Measurements from ENCODE around the gene CEMIP.
A peak's percentile ranks its signal among the peaks of the same experiment; 100 is the strongest.

CEMIP gene

GRCh38 chr15:80977627-80978036 is 198.5 kb downstream of the CEMIP start:
- no peak for DNase-seq (ENCODE audit: low read depth in 2 of 2)

GRCh38 chr15:80978685-80979329 is 199.6 kb downstream of the CEMIP start:
- no peak for DNase-seq (ENCODE audit: low read depth in 2 of 2)

GRCh38 chr15:80979538-80980200 is 200.5 kb downstream of the CEMIP start:
- DNase-seq (ENCODE audit: low read depth in 2 of 2): no peak

DNA sequence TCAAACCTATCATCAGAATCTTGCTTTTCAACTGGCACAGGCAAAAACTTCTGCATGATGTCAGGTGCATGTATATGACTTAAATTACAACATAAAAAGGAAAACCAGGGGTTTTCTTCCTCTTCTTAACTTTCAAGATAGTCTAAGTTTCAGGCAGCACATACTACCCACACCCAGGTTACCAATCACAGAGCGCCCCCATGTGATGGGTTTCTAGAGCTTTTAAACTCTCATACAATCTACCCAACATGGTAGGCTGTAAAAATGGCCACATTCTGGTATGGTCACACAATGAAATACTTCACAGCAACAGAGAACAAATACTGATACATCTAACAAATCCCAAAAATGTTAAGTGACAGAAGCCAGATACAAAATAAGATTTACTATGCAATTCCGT is 203.0 kb downstream of the CEMIP start:
- no peak for DNase-seq (ENCODE audit: low read depth in 2 of 2)

DNA sequence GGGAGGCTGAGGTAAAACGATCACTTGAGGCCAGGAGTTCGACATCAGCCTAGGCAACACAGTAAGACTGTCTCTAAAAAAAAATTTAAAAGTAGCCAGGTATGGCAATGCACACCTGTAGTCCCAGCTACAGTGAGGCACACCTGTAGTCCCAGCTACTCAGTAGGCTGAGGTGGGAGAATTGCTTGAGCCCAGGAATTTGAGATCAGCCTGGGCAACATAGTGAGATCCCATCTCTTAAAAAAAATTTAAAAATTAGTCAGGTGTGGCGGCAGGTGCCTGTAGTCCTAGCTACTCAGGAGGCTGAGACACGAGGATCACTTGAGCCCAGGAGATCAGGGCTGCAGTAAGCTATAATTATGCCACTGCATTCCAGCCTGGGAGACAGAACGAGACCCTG is 203.7 kb downstream of the CEMIP start:
- DNase-seq (ENCODE audit: low read depth in 2 of 2): no peak

DNA sequence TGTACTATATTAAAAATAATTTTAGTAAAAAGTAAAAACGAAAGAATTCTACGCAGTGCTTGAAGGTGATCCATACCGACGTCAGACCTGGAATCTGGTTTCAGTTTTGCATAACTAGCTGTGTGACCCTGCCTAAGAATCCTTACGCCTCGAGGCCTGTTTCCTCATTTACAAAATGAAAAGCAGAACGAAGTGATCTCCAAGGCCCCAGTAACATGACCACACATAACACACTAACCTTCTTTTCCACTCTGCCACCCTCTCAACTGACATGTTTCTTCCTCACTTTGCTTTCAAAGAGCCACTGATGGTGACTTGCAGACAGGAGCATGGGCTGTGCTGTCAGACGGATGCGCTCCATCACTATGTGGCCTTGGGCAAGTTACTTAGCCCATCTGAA is 205.7 kb downstream of the CEMIP start:
- no peak for DNase-seq (ENCODE audit: low read depth in 2 of 2)

- DNase-seq (ENCODE audit: low read depth in 2 of 2): no peak
These were observed 206.8 kb downstream of the CEMIP start for GRCh38 chr15:80985981-80986380.

DNA sequence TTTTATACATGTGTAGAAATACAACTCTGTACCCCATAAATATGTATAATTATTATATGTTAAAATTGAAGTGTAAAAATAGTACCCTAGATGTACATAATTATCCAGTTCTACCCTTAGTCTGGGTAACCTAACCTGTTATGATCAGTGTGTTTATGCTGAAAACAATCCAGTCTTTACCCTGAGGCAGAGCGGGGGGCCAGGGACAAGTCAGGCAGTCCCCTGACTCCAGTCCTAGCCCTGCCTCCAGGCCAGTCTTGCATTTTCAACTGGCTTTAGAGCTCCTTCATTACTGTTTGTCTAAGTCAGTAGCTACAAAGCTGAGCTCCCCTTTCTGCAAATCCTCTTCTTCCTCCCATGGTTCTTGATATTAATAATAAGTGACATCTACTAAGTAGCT is 207.3 kb downstream of the CEMIP start:
- DNase-seq (ENCODE audit: low read depth in 2 of 2): no peak

- DNase-seq (ENCODE audit: low read depth in 2 of 2): no peak
These were observed 209.1 kb downstream of the CEMIP start for GRCh38 chr15:80988148-80988796.

DNA sequence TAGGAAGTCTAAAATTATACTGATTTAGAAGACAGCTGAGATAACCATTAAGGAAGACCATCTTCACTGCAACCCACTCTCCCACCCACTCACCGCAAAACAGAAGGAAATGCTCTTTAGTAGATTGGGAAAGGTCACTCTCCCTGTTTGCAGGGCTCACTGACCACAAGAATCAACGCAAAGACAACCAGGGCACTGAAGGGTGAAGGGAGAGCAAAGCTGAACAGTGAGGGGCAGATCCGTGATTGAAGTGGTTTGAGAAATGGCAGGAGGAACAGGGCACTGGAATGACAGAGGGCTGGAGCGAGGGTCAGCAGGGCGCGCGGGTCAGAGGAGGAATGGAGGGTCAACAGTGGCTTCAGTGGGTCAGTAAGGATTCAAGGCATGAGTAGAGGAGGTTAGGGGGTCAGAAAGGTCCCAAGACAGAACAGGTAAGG is 209.9 kb downstream of the CEMIP start:
- no peak for DNase-seq (ENCODE audit: low read depth in 2 of 2)

- DNase-seq (ENCODE audit: low read depth in 2 of 2): peak; percentile 96 to 99
These were observed 210.6 kb downstream of the CEMIP start, which contains the start of gene MESD for GRCh38 chr15:80989518-80990478. Gene MESD, minus strand, starts transcription at chr15:80989819. Its CDS starts 28 bp downstream, at chr15:80989791.

DNA sequence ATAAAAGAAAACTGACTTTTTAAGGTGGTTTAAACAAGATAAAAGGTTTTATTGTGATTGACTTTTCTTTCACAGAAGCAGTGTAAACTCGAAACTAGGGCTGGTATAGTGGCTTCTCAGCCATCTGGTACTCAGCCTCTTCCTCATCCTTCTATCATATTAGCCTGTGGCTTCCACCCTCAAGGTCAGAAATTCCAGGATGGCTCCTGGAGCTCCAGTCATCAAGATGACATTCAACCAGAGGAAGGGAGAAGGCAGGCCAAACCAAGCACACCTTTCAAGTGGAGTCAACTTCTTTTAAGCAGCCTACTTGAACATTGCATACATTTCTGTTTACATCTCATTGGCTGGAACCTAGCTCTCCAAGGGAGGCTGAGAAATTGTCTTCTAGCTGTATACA is 211.8 kb downstream of the CEMIP start:
- no peak for DNase-seq (ENCODE audit: low read depth in 2 of 2)

GRCh38 chr15:80991421-80991820 is 212.3 kb downstream of the CEMIP start:
- no peak for DNase-seq (ENCODE audit: low read depth in 2 of 2)

DNA sequence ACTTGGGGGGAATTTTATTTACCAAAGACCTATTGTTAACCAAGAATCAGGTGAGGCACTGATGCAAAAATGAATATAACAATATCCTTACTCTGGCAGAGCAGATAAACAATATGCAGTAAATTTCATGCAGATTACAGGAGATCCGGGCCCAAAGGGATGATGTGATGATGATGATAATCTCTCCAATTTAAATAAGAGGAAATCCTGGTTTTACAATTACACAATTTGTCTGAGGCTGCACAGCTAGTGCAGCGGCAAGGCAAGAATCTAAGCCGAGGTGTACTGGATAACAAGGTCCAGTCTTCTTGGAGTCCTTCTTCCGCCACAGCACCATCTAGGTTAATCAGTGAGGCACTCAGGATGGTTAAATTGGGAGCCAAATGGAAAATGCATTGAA is 212.8 kb downstream of the CEMIP start:
- DNase-seq (ENCODE audit: low read depth in 2 of 2): no peak

- DNase-seq (ENCODE audit: low read depth in 2 of 2): no peak
These were observed 213.3 kb downstream of the CEMIP start for GRCh38 chr15:80992441-80992840.

- no peak for DNase-seq (ENCODE audit: low read depth in 2 of 2)
These were observed 217.1 kb downstream of the CEMIP start for GRCh38 chr15:80996247-80996646.

DNA sequence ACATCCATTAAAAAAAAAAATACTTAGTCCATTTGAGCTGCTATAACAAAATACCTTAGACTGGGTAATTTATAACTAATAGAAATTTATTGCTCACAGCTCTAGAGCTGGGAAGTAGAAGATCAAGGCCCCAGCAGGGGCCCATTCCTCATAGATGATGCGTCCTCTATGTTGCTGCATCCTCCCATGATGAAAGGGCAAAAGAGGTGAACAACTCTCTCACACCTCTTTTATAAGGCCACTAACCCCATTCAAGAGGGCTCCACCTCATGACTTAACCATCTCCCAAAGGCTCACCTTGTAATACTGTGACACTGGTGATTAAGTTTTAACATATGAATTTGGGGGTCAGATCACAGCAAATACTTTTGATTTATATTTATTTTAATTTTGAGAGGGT is 218.5 kb downstream of the CEMIP start:
- no peak for DNase-seq (ENCODE audit: low read depth in 2 of 2)

- no peak for DNase-seq (ENCODE audit: low read depth in 2 of 2)
These were observed 219.1 kb downstream of the CEMIP start for GRCh38 chr15:80998251-80998650.

- no peak for DNase-seq (ENCODE audit: low read depth in 2 of 2)
These were observed 220.5 kb downstream of the CEMIP start for GRCh38 chr15:80999623-81000036.

GRCh38 chr15:81000144-81000623 is 221.0 kb downstream of the CEMIP start:
- DNase-seq (ENCODE audit: low read depth in 2 of 2): no peak

DNA sequence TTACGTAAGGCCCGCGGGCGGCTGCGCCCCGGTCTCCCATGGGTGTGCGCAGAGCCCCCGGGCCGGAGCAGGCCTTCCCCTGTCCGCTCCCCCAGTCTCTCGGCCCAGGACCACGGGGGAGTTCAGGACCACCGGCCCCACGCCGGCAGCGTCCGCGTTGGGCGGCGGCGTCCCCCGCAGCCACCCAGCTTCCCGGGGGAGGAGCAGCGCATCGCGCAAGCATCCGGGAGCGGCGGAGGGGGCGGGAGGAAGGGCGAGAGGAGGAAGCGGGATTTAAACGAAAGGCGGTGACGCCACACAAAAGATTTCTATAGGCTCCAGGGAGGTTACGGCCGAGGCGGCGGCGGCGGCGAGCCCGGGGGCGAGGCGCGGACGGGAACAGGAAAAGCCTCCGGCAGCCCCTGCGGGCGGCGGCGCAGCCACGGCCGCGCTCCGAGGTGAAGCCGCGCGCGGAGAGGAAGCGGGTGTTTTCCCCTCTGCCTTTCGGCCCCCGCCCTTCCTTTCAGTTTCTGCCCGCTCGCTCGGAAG is 221.5 kb downstream of the CEMIP start, which contains the start of gene TLNRD1:
Gene TLNRD1, plus strand, starts transcription at position 300 of the 528 bp plus-strand sequence. CDS start 1,349 bp downstream, outside the sequence.
- peak; percentile 46 to 58 for DNase-seq (ENCODE audit: low read depth in 2 of 2)

Measured in stimulated activated CD4-positive, alpha-beta T cell treated with anti-CD3 and anti-CD28 coated beads, Interleukin-1b, Interleukin-23, amount 100 ng/mL, for 1 hour (primary cell).